ENCODE data around the gene C2CD2. TPM values are rescaled to one million over a fixed set of nuclear protein-coding genes. Genes with fewer than 3 reads are reported as not detected.

The C2CD2 gene
- total RNA-seq, 4 donors from 2014 or later: 9.5 to 37.5 (median 18.3) TPM

DNA sequence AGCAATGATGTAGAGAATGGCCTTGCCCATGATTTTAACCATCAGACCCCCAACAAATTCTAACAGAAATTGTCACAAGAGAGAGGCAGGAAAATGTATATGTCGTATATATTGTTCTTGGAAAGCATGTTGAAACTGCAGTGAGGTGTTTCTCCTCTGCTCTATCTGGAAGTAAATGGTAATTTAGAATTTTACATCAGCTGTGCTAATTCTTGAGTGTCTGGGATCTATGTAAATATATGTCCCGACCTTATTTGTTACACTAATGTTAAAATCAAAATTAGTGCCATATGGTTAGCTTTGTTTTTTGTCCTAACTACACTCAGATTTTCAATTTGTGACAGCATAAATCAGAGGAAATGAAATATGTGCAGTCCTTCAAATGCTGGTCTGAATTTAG, 35.9 kb upstream of the C2CD2 start:
- H3K36me3 ChIP-seq: no peaks in the 10 kb centered on the region
- no peaks in the 10 kb centered on the region for H3K4me1 ChIP-seq
- TF ChIP-seq, protein P1, sequence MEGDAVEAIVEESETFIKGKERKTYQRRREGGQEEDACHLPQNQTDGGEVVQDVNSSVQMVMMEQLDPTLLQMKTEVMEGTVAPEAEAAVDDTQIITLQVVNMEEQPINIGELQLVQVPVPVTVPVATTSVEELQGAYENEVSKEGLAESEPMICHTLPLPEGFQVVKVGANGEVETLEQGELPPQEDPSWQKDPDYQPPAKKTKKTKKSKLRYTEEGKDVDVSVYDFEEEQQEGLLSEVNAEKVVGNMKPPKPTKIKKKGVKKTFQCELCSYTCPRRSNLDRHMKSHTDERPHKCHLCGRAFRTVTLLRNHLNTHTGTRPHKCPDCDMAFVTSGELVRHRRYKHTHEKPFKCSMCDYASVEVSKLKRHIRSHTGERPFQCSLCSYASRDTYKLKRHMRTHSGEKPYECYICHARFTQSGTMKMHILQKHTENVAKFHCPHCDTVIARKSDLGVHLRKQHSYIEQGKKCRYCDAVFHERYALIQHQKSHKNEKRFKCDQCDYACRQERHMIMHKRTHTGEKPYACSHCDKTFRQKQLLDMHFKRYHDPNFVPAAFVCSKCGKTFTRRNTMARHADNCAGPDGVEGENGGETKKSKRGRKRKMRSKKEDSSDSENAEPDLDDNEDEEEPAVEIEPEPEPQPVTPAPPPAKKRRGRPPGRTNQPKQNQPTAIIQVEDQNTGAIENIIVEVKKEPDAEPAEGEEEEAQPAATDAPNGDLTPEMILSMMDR (IDR thresholded peaks at IDR 0.05): no peak
- TF ChIP-seq POLR2A (IDR thresholded peaks at IDR 0.05): no peak
- no peaks in the 10 kb centered on the region for H3K9me3 ChIP-seq
- intact Hi-C loops (cut with DNase I; ENCODE audit: low total_unique reads): no loop called here
- H3K27ac ChIP-seq: no peak overlapping the region
- no peak for DNase-seq
- H3K27me3 ChIP-seq: no peaks in the 10 kb centered on the region
- no peak overlapping the region for H3K4me3 ChIP-seq

DNA sequence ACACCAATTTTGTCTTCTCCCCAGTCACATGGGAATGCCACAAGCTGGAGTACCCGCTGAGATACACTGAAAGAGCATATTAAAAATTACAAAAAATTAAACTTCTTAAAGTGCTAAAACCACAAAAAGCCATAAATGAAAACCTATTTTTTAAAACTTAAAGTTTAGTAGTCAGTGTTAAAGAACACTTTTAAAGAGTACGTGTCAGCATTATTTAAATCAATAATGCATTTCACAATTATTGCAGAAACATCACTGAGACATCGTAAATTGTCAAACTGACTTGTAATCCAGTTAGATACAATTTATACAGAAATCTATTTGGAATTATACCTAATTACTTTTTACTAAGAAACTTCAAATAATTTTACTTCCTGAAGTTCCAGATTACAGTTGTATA, 33.5 kb upstream of the C2CD2 start:
- no peak overlapping the region for H3K4me3 ChIP-seq
- DNase-seq: no peak
- no peaks in the 10 kb centered on the region for H3K27me3 ChIP-seq
- H3K4me1 ChIP-seq: no peaks in the 10 kb centered on the region
- no peak for TF ChIP-seq POLR2A (IDR thresholded peaks at IDR 0.05)
- TF ChIP-seq, protein P1 (IDR thresholded peaks at IDR 0.05): no peak
- no peaks in the 10 kb centered on the region for H3K9me3 ChIP-seq
- H3K36me3 ChIP-seq: no peaks in the 10 kb centered on the region
- H3K27ac ChIP-seq: no peak overlapping the region
- intact Hi-C loops (cut with DNase I; ENCODE audit: low total_unique reads): no loop called here

DNA sequence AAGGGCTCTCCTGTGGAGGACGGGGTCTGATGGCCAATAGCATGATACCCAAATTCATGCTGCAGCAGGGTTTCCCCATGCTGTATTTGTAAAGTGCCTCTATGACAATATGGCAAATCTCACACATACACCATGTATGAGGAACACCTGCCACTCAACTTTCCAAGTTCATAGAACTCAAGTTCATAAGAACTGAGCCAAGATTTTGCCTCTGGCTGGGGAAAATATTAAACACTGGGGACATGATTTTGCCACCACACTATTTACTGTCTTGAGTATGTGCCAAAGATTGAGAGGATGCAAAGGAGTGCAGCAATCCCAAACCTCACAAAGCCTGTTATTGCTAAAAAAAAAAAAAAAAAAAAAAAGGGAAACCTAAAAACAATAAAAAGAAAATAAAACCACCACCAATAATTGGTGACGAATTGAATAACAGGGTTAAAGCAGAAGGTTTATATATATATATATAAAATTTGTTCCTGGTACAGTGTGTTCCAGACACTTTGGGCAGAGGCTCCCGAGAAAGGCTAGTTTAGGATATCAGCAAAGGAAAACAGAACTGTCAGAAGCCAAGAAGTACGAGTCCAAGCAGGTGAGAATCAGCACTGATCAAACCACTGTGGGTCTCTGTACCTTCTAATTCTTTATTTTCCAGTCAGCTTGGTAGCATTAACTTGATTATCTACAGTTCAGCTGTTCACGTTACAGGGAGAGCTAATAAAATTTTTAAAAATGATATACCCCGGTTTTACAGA, 32.0 kb upstream of the C2CD2 start:
- intact Hi-C loops (cut with DNase I; ENCODE audit: low total_unique reads): no loop called here
- no peak overlapping the region for H3K27ac ChIP-seq
- no peaks in the 10 kb centered on the region for H3K27me3 ChIP-seq
- no peaks in the 10 kb centered on the region for H3K9me3 ChIP-seq
- H3K36me3 ChIP-seq: no peaks in the 10 kb centered on the region
- no peaks in the 10 kb centered on the region for H3K4me1 ChIP-seq
- DNase-seq: no peak
- H3K4me3 ChIP-seq: no peak overlapping the region
- TF ChIP-seq, protein P1 (IDR thresholded peaks at IDR 0.05): no peak
- TF ChIP-seq POLR2A (IDR thresholded peaks at IDR 0.05): no peak

DNA sequence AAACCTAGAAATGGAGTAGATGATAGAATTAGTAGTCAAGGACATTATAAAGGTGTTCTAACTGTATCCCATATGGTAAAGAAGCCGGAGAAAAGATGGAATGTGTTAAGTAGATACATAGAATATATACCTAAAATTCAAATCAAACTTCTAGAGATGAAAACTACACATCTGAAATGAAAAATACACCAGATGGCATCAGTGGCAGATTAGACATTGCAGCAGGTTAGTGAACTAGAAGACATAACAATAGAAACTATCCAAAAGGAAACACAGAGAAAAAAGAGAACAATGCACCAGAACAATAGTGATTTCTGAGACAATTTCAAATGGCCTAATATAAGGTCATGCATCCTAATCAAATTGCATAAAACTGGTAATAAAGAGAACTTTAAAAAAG, 29.4 kb upstream of the C2CD2 start:
- no peak for TF ChIP-seq POLR2A (IDR thresholded peaks at IDR 0.05)
- TF ChIP-seq, protein P1 (IDR thresholded peaks at IDR 0.05): no peak
- no peak overlapping the region for H3K4me3 ChIP-seq
- no peaks in the 10 kb centered on the region for H3K27me3 ChIP-seq
- no peaks in the 10 kb centered on the region for H3K4me1 ChIP-seq
- no peaks in the 10 kb centered on the region for H3K36me3 ChIP-seq
- H3K27ac ChIP-seq: no peak overlapping the region
- intact Hi-C loops (cut with DNase I; ENCODE audit: low total_unique reads): no loop called here
- H3K9me3 ChIP-seq: no peaks in the 10 kb centered on the region
- DNase-seq: no peak

DNA sequence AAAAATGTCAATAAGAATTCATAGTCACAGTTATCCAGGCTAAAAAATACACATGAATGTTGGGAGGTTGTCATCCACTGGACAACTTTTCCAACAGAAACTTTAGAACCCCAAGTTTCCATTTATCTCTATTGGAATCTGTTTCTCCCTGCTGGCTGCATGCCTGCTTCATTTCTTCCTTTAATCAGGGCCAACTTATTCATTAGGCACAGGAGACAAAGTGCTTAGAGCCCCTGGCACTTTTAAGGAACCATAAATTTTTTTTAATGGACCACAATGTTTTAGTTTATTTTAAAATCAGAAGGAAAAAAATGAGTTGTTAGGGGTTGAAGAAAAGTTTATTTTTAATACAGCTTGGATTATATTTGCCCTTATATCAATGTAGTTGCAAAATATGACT, 26.7 kb upstream of the C2CD2 start:
- Histone ChIP-seq H3K36me3 (no peaks in the 10 kb centered on the region), H3K9me3 (no peaks in the 10 kb centered on the region), H3K27me3 (no peaks in the 10 kb centered on the region), H3K4me3 (no peak overlapping the region), H3K4me1 (no peaks in the 10 kb centered on the region), H3K27ac (no peak overlapping the region)
- intact Hi-C loops (cut with DNase I; ENCODE audit: low total_unique reads): no loop called here
- TF ChIP-seq, protein P1 (IDR thresholded peaks at IDR 0.05): no peak
- no peak for TF ChIP-seq POLR2A (IDR thresholded peaks at IDR 0.05)
- no peak for DNase-seq

All from uterus (tissue), 4 donors.